C4-2B (cell line): Measurements from ENCODE around the gene ZC3H11A.

Experiments
- ZFX ChIP-seq: fragments of 450-650 bp; IDR thresholded peaks from 2 replicates; pipeline ENCODE4 v1.6.1; 2017
- TF ChIP-seq, protein P1 (sequence below): fragments of 450-650 bp; conservative IDR thresholded peaks from 2 replicates; pipeline ENCODE4 v1.5.1; 2017; ENCODE audit warnings: mild to moderate bottlenecking

DNA sequence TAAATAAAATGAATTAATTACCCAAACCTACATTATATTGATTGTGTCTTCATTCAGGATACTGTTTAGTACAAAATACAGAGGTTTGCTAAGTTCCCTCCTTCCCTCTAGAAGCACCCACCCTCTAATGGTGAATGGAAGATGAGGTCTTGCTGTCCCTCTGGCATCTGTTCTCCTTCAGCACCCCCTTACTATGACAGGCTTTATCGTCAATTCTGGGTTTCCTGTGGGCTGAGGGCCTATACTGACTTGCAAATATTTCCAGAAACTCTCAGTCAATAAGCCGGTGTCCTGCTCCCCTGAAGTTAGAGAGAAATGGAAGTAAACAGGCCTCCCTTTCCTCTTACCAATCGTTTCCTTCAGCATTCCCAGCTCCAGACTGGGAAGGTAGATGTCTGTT lies 17.3 kb upstream of the ZC3H11A start:
- TF ChIP-seq, protein P1, sequence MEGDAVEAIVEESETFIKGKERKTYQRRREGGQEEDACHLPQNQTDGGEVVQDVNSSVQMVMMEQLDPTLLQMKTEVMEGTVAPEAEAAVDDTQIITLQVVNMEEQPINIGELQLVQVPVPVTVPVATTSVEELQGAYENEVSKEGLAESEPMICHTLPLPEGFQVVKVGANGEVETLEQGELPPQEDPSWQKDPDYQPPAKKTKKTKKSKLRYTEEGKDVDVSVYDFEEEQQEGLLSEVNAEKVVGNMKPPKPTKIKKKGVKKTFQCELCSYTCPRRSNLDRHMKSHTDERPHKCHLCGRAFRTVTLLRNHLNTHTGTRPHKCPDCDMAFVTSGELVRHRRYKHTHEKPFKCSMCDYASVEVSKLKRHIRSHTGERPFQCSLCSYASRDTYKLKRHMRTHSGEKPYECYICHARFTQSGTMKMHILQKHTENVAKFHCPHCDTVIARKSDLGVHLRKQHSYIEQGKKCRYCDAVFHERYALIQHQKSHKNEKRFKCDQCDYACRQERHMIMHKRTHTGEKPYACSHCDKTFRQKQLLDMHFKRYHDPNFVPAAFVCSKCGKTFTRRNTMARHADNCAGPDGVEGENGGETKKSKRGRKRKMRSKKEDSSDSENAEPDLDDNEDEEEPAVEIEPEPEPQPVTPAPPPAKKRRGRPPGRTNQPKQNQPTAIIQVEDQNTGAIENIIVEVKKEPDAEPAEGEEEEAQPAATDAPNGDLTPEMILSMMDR, result no peak
- no peak for TF ChIP-seq ZFX
